HEK293 (cell line): Measurements from ENCODE around the gene DNMT1.

Experiments
- CTCF ChIP-seq: fragments of 450-650 bp; formaldehyde crosslinking; IDR thresholded peaks from 2 replicates; pipeline ENCODE4 v1.5.1; 2016; ENCODE audit warnings: missing biosample characterization, missing genetic modification characterization
- KLF17 ChIP-seq: fragments of 450-650 bp; formaldehyde crosslinking; IDR thresholded peaks from 2 replicates; pipeline ENCODE4 v1.5.1; 2016; ENCODE audit warnings: missing biosample characterization, missing genetic modification characterization
- OSR2 ChIP-seq: fragments of 450-650 bp; formaldehyde crosslinking; IDR thresholded peaks from 2 replicates; pipeline ENCODE4 v1.5.1; 2016; ENCODE audit warnings: missing biosample characterization, missing genetic modification characterization
- PATZ1 ChIP-seq: fragments of 450-650 bp; formaldehyde crosslinking; IDR thresholded peaks from 2 replicates; pipeline ENCODE4 v1.5.1; 2016; ENCODE audit warnings: missing biosample characterization, missing genetic modification characterization
- RBAK ChIP-seq: fragments of 450-650 bp; formaldehyde crosslinking; IDR thresholded peaks from 2 replicates; pipeline ENCODE4 v1.5.1; 2016; ENCODE audit warnings: missing biosample characterization, missing genetic modification characterization
- REST ChIP-seq: fragments of 450-650 bp; formaldehyde crosslinking; IDR thresholded peaks from 2 replicates; pipeline ENCODE4 v1.5.1; 2016; ENCODE audit warnings: missing biosample characterization, missing genetic modification characterization
- YY1 ChIP-seq: fragments of 450-650 bp; formaldehyde crosslinking; IDR thresholded peaks from 2 replicates; pipeline ENCODE4 v1.5.1; 2018; ENCODE audit warnings: missing biosample characterization, missing genetic modification characterization
- ZNF2 ChIP-seq: fragments of 450-650 bp; formaldehyde crosslinking; IDR thresholded peaks from 2 replicates; pipeline ENCODE4 v1.5.1; 2016; ENCODE audit warnings: missing biosample characterization, missing genetic modification characterization
- ZNF391 ChIP-seq: fragments of 450-650 bp; formaldehyde crosslinking; IDR thresholded peaks from 2 replicates; pipeline ENCODE4 v1.5.1; 2016; ENCODE audit warnings: low read depth, missing biosample characterization, missing genetic modification characterization, borderline replicate concordance
- ZNF610 ChIP-seq: fragments of 450-650 bp; formaldehyde crosslinking; IDR thresholded peaks from 2 replicates; pipeline ENCODE4 v1.5.1; 2016; ENCODE audit warnings: missing biosample characterization, missing genetic modification characterization, borderline replicate concordance
- ZNF654 ChIP-seq: fragments of 450-650 bp; formaldehyde crosslinking; IDR thresholded peaks from 2 replicates; pipeline ENCODE4 v1.5.1; 2016; ENCODE audit warnings: low read depth, missing biosample characterization, missing genetic modification characterization
- ZSCAN30 ChIP-seq: fragments of 450-650 bp; IDR thresholded peaks from 2 replicates; pipeline ENCODE4 v1.5.1; 2018; ENCODE audit warnings: missing biosample characterization, mild to moderate bottlenecking, missing genetic modification characterization, moderate library complexity

- TF ChIP-seq CTCF (tag by site-specific recombination) (no peak), ZNF2 (no peak), ZSCAN30 (tag by site-specific recombination) (no peak), PATZ1 (tag by site-specific recombination) (no peak), KLF17 (no peak), ZNF654 (tag by site-specific recombination) (no peak), YY1 (no peak), OSR2 (no peak), RBAK (tag by site-specific recombination) (no peak), ZNF391 (tag by site-specific recombination) (no peak), ZNF610 (tag by site-specific recombination) (no peak), REST (no peak)
Measured at GRCh38 chr19:10182076-10182475, 12.7 kb downstream of the DNMT1 start.
